Measurements from ENCODE around the gene MMRN2. TPM values are rescaled to one million over a fixed set of nuclear protein-coding genes. Genes with fewer than 3 reads are reported as not detected.
"Not testable (repeated sequence)": the region's sequence is repeated elsewhere in the genome, so short reads cannot be mapped to it uniquely, and the experiment has no call there.

MMRN2 gene
- total RNA-seq = 10 to 100 TPM; 23.0 to 45.1 (median 28.4) TPM

- H3K27ac ChIP-seq = peak within 1 kb of the TSS; percentile 61 to 85 (median 69)
- TF ChIP-seq POLR2A (IDR thresholded peaks at IDR 0.05) = no peak
- no peak for TF ChIP-seq CTCF (IDR thresholded peaks at IDR 0.05)
- intact Hi-C loops (cut with DNase I) = no loop called here
- H3K4me3 ChIP-seq (replicated peaks in 1 of 3) = peak within 1 kb of the TSS in 1 of 3 donors; percentile 13
- DNase-seq = no peak
- H3K9me3 ChIP-seq = no peaks in the 10 kb centered on the region
- H3K36me3 ChIP-seq = no peaks in the 10 kb centered on the region
- WGBS, 2 donors = 64 to 72% methylated on average over 6 to 8 of the region's 9 CpGs
- no peaks in the 10 kb centered on the region for H3K27me3 ChIP-seq
- H3K4me1 ChIP-seq = peaks cover 7 to 57% of the 10 kb centered on the region in 2 donors
These were observed at the start of gene MMRN2 for GRCh38 chr10:86957471-86958115. MMRN2 (minus strand) TSS chr10:86957615; CDS start chr10:86957541, 74 bp downstream.

- intact Hi-C loops (cut with DNase I) = not testable (repeated sequence)
These were observed 49.7 kb upstream of the MMRN2 start for GRCh38 chr10:87007124-87007523.

GRCh38 chr10:87000491-87000890 lies 43.1 kb upstream of the MMRN2 start:
- DNase-seq = no peak
- Histone ChIP-seq H3K27ac (no peak overlapping the region), H3K4me3 (replicated peaks in 1 of 3) (no peak overlapping the region), H3K36me3 (no peaks in the 10 kb centered on the region), H3K27me3 (no peaks in the 10 kb centered on the region), H3K9me3 (no peaks in the 10 kb centered on the region), H3K4me1 (no peaks in the 10 kb centered on the region)
- TF ChIP-seq CTCF (IDR thresholded peaks at IDR 0.05) (no peak), POLR2A (IDR thresholded peaks at IDR 0.05) (no peak)
- intact Hi-C loops (cut with DNase I) = no loop called here
- 78 to 81% methylated on average over 3 of the region's 3 CpGs for WGBS, 2 donors

More at GRCh38 chr10:87007124-87007523, 49.7 kb upstream of the MMRN2 start:
- not testable (repeated sequence) for H3K27me3 ChIP-seq; DNase-seq; H3K4me1 ChIP-seq; H3K4me3 ChIP-seq (replicated peaks in 1 of 3); H3K9me3 ChIP-seq; H3K27ac ChIP-seq; H3K36me3 ChIP-seq
- 29 to 73% methylated on average over 1 of the region's 1 CpG for WGBS, 2 donors

- H3K4me1 ChIP-seq; intact Hi-C loops (cut with DNase I); H3K36me3 ChIP-seq; H3K27me3 ChIP-seq; H3K4me3 ChIP-seq (replicated peaks in 1 of 3); H3K27ac ChIP-seq; H3K9me3 ChIP-seq; DNase-seq: not testable (repeated sequence)
- 82 to 84% methylated on average over 6 of the region's 6 CpGs for WGBS, 2 donors
These were observed 42.5 kb upstream of the MMRN2 start for GRCh38 chr10:86999802-87000403.

- Histone ChIP-seq H3K36me3 (no peaks in the 10 kb centered on the region), H3K4me3 (replicated peaks in 1 of 3) (no peak overlapping the region)
- DNase-seq = no peak
These were observed 35.5 kb upstream of the MMRN2 start for GRCh38 chr10:86992929-86993328.

More at GRCh38 chr10:86992929-86993328, 35.5 kb upstream of the MMRN2 start:
- Histone ChIP-seq H3K4me1 (no peaks in the 10 kb centered on the region), H3K27ac (no peak overlapping the region), H3K27me3 (no peaks in the 10 kb centered on the region), H3K9me3 (no peaks in the 10 kb centered on the region)
- TF ChIP-seq CTCF (IDR thresholded peaks at IDR 0.05) = no peak
- TF ChIP-seq POLR2A (IDR thresholded peaks at IDR 0.05) = no peak
- WGBS, 2 donors = 92 to 96% methylated on average over 2 of the region's 2 CpGs
- intact Hi-C loops (cut with DNase I) = no loop called here

Measured in thyroid gland (tissue), 4 donors.